WI38 (cell line): ENCODE data around the gene SLC26A9.
A peak's percentile ranks its signal among the peaks of the same experiment; 100 is the strongest.
"Not testable (repeated sequence)": the region's sequence is repeated elsewhere in the genome, so short reads cannot be mapped to it uniquely, and the experiment has no call there.

Experiments
- H3K4me3 ChIP-seq: 2 replicates; pipeline ENCODE4 v1.5.1; 2011; ENCODE audit warnings: low read depth, mild to moderate bottlenecking, control low read depth, low read length
- TF ChIP-seq, protein P1 (sequence below): IDR thresholded peaks from 2 replicates; pipeline ENCODE4 v1.5.1; 2012; ENCODE audit warnings: low read depth, mild to moderate bottlenecking, control low read depth, low read length

SLC26A9 gene

DNA sequence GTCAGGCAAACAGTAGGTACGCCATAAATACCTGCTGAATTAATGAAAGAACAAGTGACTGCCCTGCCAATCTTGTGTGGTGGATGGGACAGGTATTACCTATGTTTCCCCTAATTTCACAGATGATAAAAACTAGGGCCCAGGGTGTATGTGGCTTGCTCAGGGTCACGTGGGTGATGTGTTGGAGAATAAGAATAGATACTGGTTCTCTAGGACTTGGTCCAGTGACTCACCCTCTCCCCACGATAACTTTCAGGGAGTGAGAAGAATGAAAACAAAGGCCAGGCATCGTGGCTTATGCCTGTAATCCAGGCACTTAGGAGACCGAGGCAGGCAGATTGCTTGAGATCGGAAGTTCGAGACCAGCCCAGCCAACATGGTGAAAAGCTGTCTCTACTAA is 26.7 kb downstream of the SLC26A9 start:
- H3K4me3 ChIP-seq = no peak overlapping the region
- TF ChIP-seq, protein P1, sequence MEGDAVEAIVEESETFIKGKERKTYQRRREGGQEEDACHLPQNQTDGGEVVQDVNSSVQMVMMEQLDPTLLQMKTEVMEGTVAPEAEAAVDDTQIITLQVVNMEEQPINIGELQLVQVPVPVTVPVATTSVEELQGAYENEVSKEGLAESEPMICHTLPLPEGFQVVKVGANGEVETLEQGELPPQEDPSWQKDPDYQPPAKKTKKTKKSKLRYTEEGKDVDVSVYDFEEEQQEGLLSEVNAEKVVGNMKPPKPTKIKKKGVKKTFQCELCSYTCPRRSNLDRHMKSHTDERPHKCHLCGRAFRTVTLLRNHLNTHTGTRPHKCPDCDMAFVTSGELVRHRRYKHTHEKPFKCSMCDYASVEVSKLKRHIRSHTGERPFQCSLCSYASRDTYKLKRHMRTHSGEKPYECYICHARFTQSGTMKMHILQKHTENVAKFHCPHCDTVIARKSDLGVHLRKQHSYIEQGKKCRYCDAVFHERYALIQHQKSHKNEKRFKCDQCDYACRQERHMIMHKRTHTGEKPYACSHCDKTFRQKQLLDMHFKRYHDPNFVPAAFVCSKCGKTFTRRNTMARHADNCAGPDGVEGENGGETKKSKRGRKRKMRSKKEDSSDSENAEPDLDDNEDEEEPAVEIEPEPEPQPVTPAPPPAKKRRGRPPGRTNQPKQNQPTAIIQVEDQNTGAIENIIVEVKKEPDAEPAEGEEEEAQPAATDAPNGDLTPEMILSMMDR = no peak

DNA sequence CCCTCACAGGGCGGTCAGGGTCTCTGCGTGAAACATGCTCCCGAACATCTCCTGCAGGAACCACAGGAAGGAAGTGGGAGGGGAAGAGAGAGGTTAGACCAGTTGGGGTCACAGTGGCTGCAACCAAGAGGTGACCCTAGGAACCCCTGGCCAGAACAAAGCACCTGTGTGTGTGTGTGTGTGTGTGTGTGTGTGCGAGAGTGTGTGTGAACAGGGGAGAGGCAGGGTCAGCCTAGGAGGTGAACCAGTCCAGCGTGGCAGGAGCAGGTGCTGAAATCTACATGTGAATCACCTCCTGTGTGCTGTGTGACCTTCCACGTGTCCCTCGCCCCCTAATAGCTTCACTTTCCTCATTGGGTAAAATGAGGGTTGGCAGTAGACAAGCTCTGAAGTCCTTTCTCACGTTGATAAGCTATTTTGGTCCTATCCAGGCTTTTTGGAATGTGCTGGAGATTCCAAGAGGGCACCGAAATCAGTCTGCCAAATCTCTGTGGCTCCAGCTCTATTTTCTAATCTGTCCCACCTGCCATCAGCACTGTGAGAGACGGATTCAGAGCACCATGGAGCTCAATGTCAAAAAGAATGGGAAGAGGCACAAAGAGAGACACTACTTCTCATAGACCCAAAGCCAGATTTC is 27.8 kb downstream of the SLC26A9 start:
- TF ChIP-seq, protein P1 = no peak
- no peak overlapping the region for H3K4me3 ChIP-seq

- TF ChIP-seq, protein P1 = no peak
These were observed 28.5 kb downstream of the SLC26A9 start for GRCh38 chr1:205914730-205915129.

DNA sequence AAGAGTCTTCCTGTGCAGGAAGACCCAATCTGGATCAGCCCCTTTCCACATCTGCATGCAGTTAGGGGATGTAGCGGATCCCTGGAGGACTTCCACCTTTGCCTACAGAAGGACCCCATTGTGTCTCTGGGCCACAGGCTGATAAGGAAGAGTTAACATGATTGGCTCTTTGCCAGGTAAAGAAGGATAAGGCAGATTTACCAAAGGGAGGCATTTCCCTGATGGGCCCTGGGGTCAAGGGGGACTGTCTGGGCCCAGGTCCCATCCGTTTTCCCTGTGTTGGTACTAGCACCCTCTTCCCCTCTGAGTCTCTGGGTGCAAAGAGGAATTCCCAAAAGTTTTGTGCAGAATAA is 29.1 kb downstream of the SLC26A9 start:
- TF ChIP-seq, protein P1 = no peak
- no peak overlapping the region for H3K4me3 ChIP-seq

More at GRCh38 chr1:205914730-205915129, 28.5 kb downstream of the SLC26A9 start:
- H3K4me3 ChIP-seq = no peak overlapping the region

DNA sequence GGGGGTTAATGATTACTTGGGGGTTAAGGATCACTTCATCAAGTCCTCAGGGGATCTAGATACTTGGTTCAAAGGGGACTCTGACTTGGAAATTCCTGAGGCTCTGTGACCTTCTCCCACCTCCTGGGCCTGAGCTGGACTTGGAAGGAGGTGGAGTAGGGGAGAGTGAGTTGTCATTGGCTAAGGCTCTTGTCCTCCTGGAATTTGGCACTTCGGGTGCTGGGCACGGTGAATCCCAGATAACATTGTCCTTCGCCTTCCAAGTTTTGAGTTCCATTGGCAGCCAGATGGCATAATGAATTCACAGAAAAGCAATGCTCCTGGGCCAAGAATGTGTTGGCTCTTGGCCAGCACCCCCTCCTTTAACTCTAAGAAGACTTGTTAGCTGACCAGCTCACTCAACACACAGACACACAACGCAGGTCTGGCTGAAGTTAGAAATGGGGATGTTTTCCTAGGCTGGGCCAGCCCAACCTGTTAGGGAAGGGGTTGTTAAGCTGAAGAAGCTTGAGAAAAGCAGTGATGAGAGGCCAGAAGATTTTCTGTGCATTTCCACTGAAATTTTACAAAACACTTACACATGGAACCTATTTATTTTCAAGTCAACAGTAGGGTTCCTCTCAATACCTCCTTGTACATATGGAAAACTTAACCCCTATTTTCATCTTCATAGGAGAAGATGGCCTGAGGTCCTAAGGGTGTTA is 29.7 kb downstream of the SLC26A9 start:
- TF ChIP-seq, protein P1 = no peak
- H3K4me3 ChIP-seq = no peak overlapping the region

DNA sequence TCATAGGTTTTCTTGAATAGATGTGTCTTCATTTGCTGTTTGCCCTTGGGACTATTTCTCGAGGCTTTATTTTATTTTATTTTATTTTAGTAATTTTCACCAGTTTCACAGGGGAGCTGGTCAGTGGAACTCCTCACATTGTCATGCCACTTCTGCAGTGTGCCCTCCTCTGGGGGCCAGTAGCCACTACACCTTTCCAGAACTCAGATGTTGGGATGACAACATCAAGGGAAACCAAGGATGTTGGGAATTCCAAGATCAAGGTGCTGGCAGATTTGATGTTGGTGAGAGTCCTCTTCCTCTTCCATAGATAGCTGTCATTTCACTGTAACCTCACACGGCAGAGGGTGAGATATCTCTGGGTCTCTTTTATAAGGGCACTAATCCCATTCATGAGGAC is 35.5 kb downstream of the SLC26A9 start:
- no peak overlapping the region for H3K4me3 ChIP-seq
- TF ChIP-seq, protein P1 = peak; percentile 54

- not testable (repeated sequence) for H3K4me3 ChIP-seq
These were observed 38.2 kb downstream of the SLC26A9 start for GRCh38 chr1:205905095-205905494.
